ENCODE results near the gene ACTN4.

DNA sequence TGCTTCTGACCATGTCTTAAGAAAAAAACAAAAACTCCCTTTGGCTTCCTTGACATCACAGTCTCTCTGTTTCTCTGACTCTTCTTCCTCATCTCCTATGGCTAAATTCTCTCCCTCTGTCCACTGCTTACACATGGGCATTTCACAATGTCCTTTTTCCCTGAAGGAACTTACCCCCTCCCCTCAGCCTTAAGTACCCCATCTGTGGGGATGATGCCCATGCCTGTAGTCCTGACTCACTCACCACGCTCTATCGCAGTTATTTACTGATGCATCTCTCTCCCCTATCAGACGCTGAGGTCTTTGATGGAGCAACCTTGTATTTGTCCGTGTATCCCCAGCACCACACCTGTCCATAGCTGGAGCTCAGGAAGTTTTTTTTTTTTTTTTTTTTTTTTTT, 32.4 kb downstream of the ACTN4 start:
- no peak for TF ChIP-seq CTCF (conservative IDR thresholded peaks at IDR 0.05)
- no peak for TF ChIP-seq EZH2 (IDR thresholded peaks at IDR 0.05; ENCODE audit: low read depth)

All from PC-9 (cell line).